Prostate gland (tissue), 2 donors: ENCODE measurements around the gene ZNF610. TPM values are rescaled to one million over a fixed set of nuclear protein-coding genes. Genes with fewer than 3 reads are reported as not detected.

ENCODE experiments used
- DNase-seq: peaks from one replicate; pipeline ENCODE4 v3.0.0-alpha.2; 2019; ENCODE audit warnings: low spot score
- H3K27ac ChIP-seq, 2 donors: fragments of 200-600 bp; sonication (generic); 2 replicates each; pipeline ENCODE4 v1.5.1; 2017 to 2019
- H3K27me3 ChIP-seq: fragments of 200-600 bp; sonication (generic); replicated peaks from 2 replicates; pipeline ENCODE4 v1.5.1; 2019; ENCODE audit not compliant: insufficient read depth
- H3K36me3 ChIP-seq, 2 donors: fragments of 200-600 bp; sonication (generic); 1 replicate in 1 of 2; 2 replicates in 1 of 2; pipeline versions ENCODE4 v1.5.1 to v1.8.1; 2017 to 2019
- H3K4me1 ChIP-seq: fragments of 200-600 bp; sonication (generic); replicated peaks from 2 replicates; pipeline ENCODE4 v1.5.1; 2019
- H3K4me3 ChIP-seq, 2 donors: fragments of 200-600 bp; sonication (generic); 2 replicates each; pipeline ENCODE4 v1.5.1; 2017 to 2019
- H3K9me3 ChIP-seq: fragments of 200-600 bp; sonication (generic); 2 replicates; pipeline ENCODE4 v1.5.1; 2017
- CTCF ChIP-seq, 4 experiments: fragments of 200-600 bp in 2 of 4; fragments of 450-650 bp in 2 of 4; sonication (generic) in 2 of 4; IDR thresholded peaks; 1 replicate in 3 of 4; 2 replicates in 1 of 4; pipeline ENCODE4 v1.5.1; 2016 to 2019; ENCODE audit warnings: antibody characterized with exemption in 4 of 4, mild to moderate bottlenecking in 2 of 4, moderate library complexity in 2 of 4
- POLR2A ChIP-seq: fragments of 450-650 bp; IDR thresholded peaks from one replicate; pipeline ENCODE4 v1.6.1; 2016; ENCODE audit warnings: antibody characterized with exemption, mild to moderate bottlenecking
- POLR2AphosphoS5 ChIP-seq: sonication (generic); formaldehyde crosslinking; IDR thresholded peaks from one replicate; pipeline ENCODE4 v1.6.1; 2017; ENCODE audit warnings: antibody characterized with exemption
- WGBS: methylation state at CpG from one replicate; pipeline ENCODE4 v1.1.5; 2018; 5-methylcytosine and 5-hydroxymethylcytosine counted together
- intact Hi-C: fragments of 100-400 bp; cut with DNase I; formaldehyde crosslinking; loops from one replicate; pipeline ENCODE4 v1.14.2; 2022
- total RNA-seq, 2 donors: library from RNA; depleted of rRNA; stranded (reverse); fragments of >200 nt; gene quantifications; one replicate each; pipeline ENCODE4 v1.1.0, GENCODE V29; 2016

ZNF610 gene
- total RNA-seq, 2 donors from 2014 or later, result 5.5 to 9.9 TPM

- H3K27me3 ChIP-seq, result no peaks in the 10 kb centered on the region
- no peaks in the 10 kb centered on the region for H3K4me1 ChIP-seq
- TF ChIP-seq POLR2AphosphoS5, result peak; percentile 66
- peak in 2 of 4 experiments; percentile 17 for TF ChIP-seq CTCF (IDR thresholded peaks at IDR 0.05)
- peak; percentile 17 for TF ChIP-seq POLR2A
- intact Hi-C loops, result loop anchor here (5.0 kb wide), 1 partner anchor 40 kb away; the partner anchor contains the start of gene ZNF610
- peak within 1 kb of the TSS; percentile 85 to 88 for H3K27ac ChIP-seq
- peak within 1 kb of the TSS; percentile 88 to 90 for H3K4me3 ChIP-seq
- DNase-seq, result peak; percentile 75
- under 1% methylated on average over 51 of the region's 75 CpGs for WGBS
- peaks cover 0 to 10% of the 10 kb centered on the region in 2 donors for H3K36me3 ChIP-seq
- no peaks in the 10 kb centered on the region for H3K9me3 ChIP-seq
These were observed 39.1 kb upstream of the ZNF610 start, which contains the start of gene ZNF480 for GRCh38 chr19:52296773-52297600. ZNF480 (plus strand) TSS chr19:52297169; CDS start chr19:52300413, 3,244 bp downstream.

- intact Hi-C loops, result loop anchor here (5.0 kb wide), 1 partner anchor 40 kb away; the partner anchor contains the start of gene ZNF610
- TF ChIP-seq CTCF (IDR thresholded peaks at IDR 0.05) (no peak), POLR2A (no peak), POLR2AphosphoS5 (no peak)
- Histone ChIP-seq H3K36me3 (peaks cover 0 to 10% of the 10 kb centered on the region in 2 donors), H3K4me1 (no peaks in the 10 kb centered on the region), H3K27me3 (no peaks in the 10 kb centered on the region), H3K27ac (peak overlapping the region; percentile 85 to 88), H3K9me3 (no peaks in the 10 kb centered on the region), H3K4me3 (peak overlapping the region; percentile 88 to 90)
- 9% methylated on average over 18 of the region's 18 CpGs for WGBS
- peak; percentile 4 for DNase-seq
These were observed 38.3 kb upstream of the ZNF610 start for GRCh38 chr19:52297601-52298364.

- no peak for TF ChIP-seq POLR2AphosphoS5
- TF ChIP-seq CTCF (IDR thresholded peaks at IDR 0.05), result no peak
- no peak for TF ChIP-seq POLR2A
- Histone ChIP-seq H3K36me3 (peaks cover 6 to 7% of the 10 kb centered on the region in 2 donors), H3K27me3 (no peaks in the 10 kb centered on the region), H3K9me3 (peaks cover 3% of the 10 kb centered on the region), H3K4me3 (no peak overlapping the region), H3K4me1 (no peaks in the 10 kb centered on the region), H3K27ac (no peak overlapping the region)
- no peak for DNase-seq
- intact Hi-C loops, result no loop called here
- WGBS, result 96% methylated on average over 10 of the region's 10 CpGs
These were observed 28.8 kb upstream of the ZNF610 start for GRCh38 chr19:52307275-52307674.

- H3K36me3 ChIP-seq, result peaks cover 8 to 22% of the 10 kb centered on the region in 2 donors
- WGBS, result 94% methylated on average over 6 of the region's 6 CpGs
- H3K9me3 ChIP-seq, result peaks cover 5% of the 10 kb centered on the region
- DNase-seq, result no peak
- no peak for TF ChIP-seq CTCF (IDR thresholded peaks at IDR 0.05)
- TF ChIP-seq POLR2AphosphoS5, result no peak
- no peak for TF ChIP-seq POLR2A
- no peak overlapping the region for H3K4me3 ChIP-seq
- no peaks in the 10 kb centered on the region for H3K4me1 ChIP-seq
- intact Hi-C loops, result no loop called here
- H3K27ac ChIP-seq, result no peak overlapping the region
- H3K27me3 ChIP-seq, result no peaks in the 10 kb centered on the region
These were observed 13.6 kb upstream of the ZNF610 start for GRCh38 chr19:52322429-52322828.
